GM18861 (cell line): ENCODE data around the gene CAMSAP2.

Experiments
- ATAC-seq: cut with Tn5 transposase; IDR thresholded peaks from one replicate; pipeline ENCODE4 v1.9.1; 2021; ENCODE audit not compliant: unreplicated experiment

Gene CAMSAP2

GRCh38 chr1:200738327-200738948, at the start of gene CAMSAP2:
CAMSAP2 (plus strand) TSS chr1:200738893; CDS start chr1:200739828, 935 bp downstream.
- no peak for ATAC-seq

GRCh38 chr1:200692316-200692715, 46.4 kb upstream of the CAMSAP2 start:
- ATAC-seq, result no peak

- ATAC-seq, result no peak
Observed at GRCh38 chr1:200693327-200693726, 45.4 kb upstream of the CAMSAP2 start.

- no peak for ATAC-seq
Observed at GRCh38 chr1:200694738-200695137, 44.0 kb upstream of the CAMSAP2 start.

- no peak for ATAC-seq
Observed at GRCh38 chr1:200699871-200700270, 38.8 kb upstream of the CAMSAP2 start.

- no peak for ATAC-seq
Observed at GRCh38 chr1:200704986-200705500, 33.6 kb upstream of the CAMSAP2 start.

- ATAC-seq, result no peak
Observed at GRCh38 chr1:200706111-200706814, 32.4 kb upstream of the CAMSAP2 start.

GRCh38 chr1:200707116-200707515, 31.6 kb upstream of the CAMSAP2 start:
- ATAC-seq, result no peak

GRCh38 chr1:200708161-200708560, 30.5 kb upstream of the CAMSAP2 start:
- no peak for ATAC-seq

- ATAC-seq, result no peak
Observed at GRCh38 chr1:200708769-200709168, 29.9 kb upstream of the CAMSAP2 start.

GRCh38 chr1:200710166-200710565, 28.5 kb upstream of the CAMSAP2 start:
- ATAC-seq, result no peak

- ATAC-seq, result no peak
Observed at GRCh38 chr1:200714504-200715187, 24.0 kb upstream of the CAMSAP2 start.

- ATAC-seq, result no peak
Observed at GRCh38 chr1:200720199-200720598, 18.5 kb upstream of the CAMSAP2 start.

GRCh38 chr1:200724064-200724463, 14.6 kb upstream of the CAMSAP2 start:
- no peak for ATAC-seq

GRCh38 chr1:200727257-200727656, 11.4 kb upstream of the CAMSAP2 start:
- no peak for ATAC-seq

GRCh38 chr1:200729863-200730262, 8.8 kb upstream of the CAMSAP2 start:
- ATAC-seq, result no peak

GRCh38 chr1:200731654-200732332, 6.9 kb upstream of the CAMSAP2 start:
- no peak for ATAC-seq

GRCh38 chr1:200732438-200732837, 6.3 kb upstream of the CAMSAP2 start:
- ATAC-seq, result no peak

GRCh38 chr1:200733907-200734306, 4.8 kb upstream of the CAMSAP2 start:
- no peak for ATAC-seq

- no peak for ATAC-seq
Observed at GRCh38 chr1:200737647-200738291, 924 bp upstream of the CAMSAP2 start.
